HEK293 (cell line): ENCODE data around the gene MICAL3.

Source experiments
- HIC1 ChIP-seq: fragments of 450-650 bp; formaldehyde crosslinking; IDR thresholded peaks from 2 replicates; pipeline ENCODE4 v1.5.1; 2016; ENCODE audit warnings: missing biosample characterization, missing genetic modification characterization
- YY1 ChIP-seq: fragments of 450-650 bp; formaldehyde crosslinking; IDR thresholded peaks from 2 replicates; pipeline ENCODE4 v1.5.1; 2018; ENCODE audit warnings: missing biosample characterization, missing genetic modification characterization
- ZFP3 ChIP-seq: fragments of 450-650 bp; formaldehyde crosslinking; IDR thresholded peaks from 2 replicates; pipeline ENCODE4 v1.5.1; 2016; ENCODE audit warnings: low read depth, missing biosample characterization, missing genetic modification characterization
- ZFP41 ChIP-seq: fragments of 450-650 bp; formaldehyde crosslinking; IDR thresholded peaks from 2 replicates; pipeline ENCODE4 v1.5.1; 2016; ENCODE audit warnings: missing biosample characterization, missing genetic modification characterization, borderline replicate concordance
- ZNF114 ChIP-seq: fragments of 450-650 bp; formaldehyde crosslinking; IDR thresholded peaks from 2 replicates; pipeline ENCODE4 v1.5.0; 2017; ENCODE audit warnings: missing biosample characterization, missing genetic modification characterization
- ZNF169 ChIP-seq: fragments of 450-650 bp; formaldehyde crosslinking; IDR thresholded peaks from 2 replicates; pipeline ENCODE4 v1.5.1; 2016; ENCODE audit warnings: missing biosample characterization, missing genetic modification characterization
- ZNF274 ChIP-seq, 2 experiments: fragments of 200-500 bp in 1 of 2; fragments of 450-650 bp in 1 of 2; sonication (Bioruptor generic) in 1 of 2; formaldehyde crosslinking in 1 of 2; IDR thresholded peaks; 2 replicates each; pipeline versions ENCODE4 v1.5.1 to v1.6.1; 2014 to 2016; ENCODE audit warnings: borderline replicate concordance in 1 of 2, inconsistent platforms in 1 of 2, low read length in 1 of 2, missing biosample characterization in 1 of 2, missing genetic modification characterization in 1 of 2
- ZNF530 ChIP-seq: fragments of 450-650 bp; formaldehyde crosslinking; IDR thresholded peaks from 2 replicates; pipeline ENCODE4 v1.5.1; 2016; ENCODE audit warnings: low read depth, missing biosample characterization, missing genetic modification characterization
- ZNF660 ChIP-seq: fragments of 450-650 bp; IDR thresholded peaks from 2 replicates; pipeline ENCODE4 v1.5.1; 2018; ENCODE audit warnings: missing biosample characterization, mild to moderate bottlenecking, missing genetic modification characterization
- ZNF785 ChIP-seq: fragments of 450-650 bp; formaldehyde crosslinking; IDR thresholded peaks from 2 replicates; pipeline ENCODE4 v1.5.1; 2016; ENCODE audit warnings: missing biosample characterization, missing genetic modification characterization
- TF ChIP-seq, protein P1 (sequence below): fragments of 450-650 bp; formaldehyde crosslinking; IDR thresholded peaks from 2 replicates; pipeline ENCODE4 v1.5.1; 2016; ENCODE audit warnings: missing biosample characterization, missing genetic modification characterization

GRCh38 chr22:17960011-17960410 lies 64.3 kb downstream of the MICAL3 start:
- TF ChIP-seq ZNF660 (tag by site-specific recombination) (no peak), ZFP41 (tag by site-specific recombination) (no peak), ZNF785 (tag by site-specific recombination) (no peak), ZNF274 (IDR thresholded peaks at IDR 0.05; ENCODE audit: low read length) (no peak), ZNF274 (tag by site-specific recombination; IDR thresholded peaks at IDR 0.05; ENCODE audit: borderline replicate concordance) (no peak), ZNF114 (tag by site-specific recombination) (no peak), ZFP3 (no peak), HIC1 (tag by site-specific recombination) (no peak), ZNF169 (no peak), ZNF530 (tag by site-specific recombination) (no peak), YY1 (no peak)
- TF ChIP-seq, protein P1, sequence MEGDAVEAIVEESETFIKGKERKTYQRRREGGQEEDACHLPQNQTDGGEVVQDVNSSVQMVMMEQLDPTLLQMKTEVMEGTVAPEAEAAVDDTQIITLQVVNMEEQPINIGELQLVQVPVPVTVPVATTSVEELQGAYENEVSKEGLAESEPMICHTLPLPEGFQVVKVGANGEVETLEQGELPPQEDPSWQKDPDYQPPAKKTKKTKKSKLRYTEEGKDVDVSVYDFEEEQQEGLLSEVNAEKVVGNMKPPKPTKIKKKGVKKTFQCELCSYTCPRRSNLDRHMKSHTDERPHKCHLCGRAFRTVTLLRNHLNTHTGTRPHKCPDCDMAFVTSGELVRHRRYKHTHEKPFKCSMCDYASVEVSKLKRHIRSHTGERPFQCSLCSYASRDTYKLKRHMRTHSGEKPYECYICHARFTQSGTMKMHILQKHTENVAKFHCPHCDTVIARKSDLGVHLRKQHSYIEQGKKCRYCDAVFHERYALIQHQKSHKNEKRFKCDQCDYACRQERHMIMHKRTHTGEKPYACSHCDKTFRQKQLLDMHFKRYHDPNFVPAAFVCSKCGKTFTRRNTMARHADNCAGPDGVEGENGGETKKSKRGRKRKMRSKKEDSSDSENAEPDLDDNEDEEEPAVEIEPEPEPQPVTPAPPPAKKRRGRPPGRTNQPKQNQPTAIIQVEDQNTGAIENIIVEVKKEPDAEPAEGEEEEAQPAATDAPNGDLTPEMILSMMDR (tag by site-specific recombination): no peak
